Thoracic aorta (tissue), 2 donors: ENCODE measurements around the gene SZT2. TPM values are rescaled to one million over a fixed set of nuclear protein-coding genes. Genes with fewer than 3 reads are reported as not detected.

Experiments
- ATAC-seq: fragments of 150-250 bp; one replicate; pipeline ENCODE4 v1.8.0; 2017; ENCODE audit warnings: low read depth; ENCODE audit not compliant: insufficient number of reproducible peaks, low FRiP score
- DNase-seq: peaks from one replicate; pipeline ENCODE4 v3.0.0-alpha.2; 2020; ENCODE audit warnings: low spot score
- H3K27ac ChIP-seq, 2 donors: fragments of 200-600 bp; sonication (generic); 1 replicate in 1 of 2; 2 replicates in 1 of 2; pipeline ENCODE4 v1.5.1; 2016; ENCODE audit warnings: mild to moderate bottlenecking in 2 of 2, moderate library complexity in 2 of 2
- H3K27me3 ChIP-seq: fragments of 200-600 bp; sonication (generic); replicated peaks from 2 replicates; pipeline ENCODE4 v1.6.0; 2016; ENCODE audit warnings: mild to moderate bottlenecking; ENCODE audit not compliant: insufficient read depth
- H3K36me3 ChIP-seq: fragments of 200-600 bp; sonication (generic); one replicate; pipeline ENCODE4 v1.5.1; 2016
- H3K4me1 ChIP-seq, 2 donors: fragments of 200-600 bp; sonication (generic); 1 replicate in 1 of 2; 2 replicates in 1 of 2; pipeline versions ENCODE4 v1.5.1 to v1.6.0; 2016; ENCODE audit warnings: low read depth in 2 of 2, mild to moderate bottlenecking in 1 of 2; ENCODE audit not compliant: control insufficient read depth in 1 of 2
- H3K4me3 ChIP-seq: fragments of 200-600 bp; sonication (generic); 2 replicates; pipeline ENCODE4 v1.5.1; 2016; ENCODE audit warnings: mild to moderate bottlenecking
- H3K9me3 ChIP-seq: fragments of 200-600 bp; sonication (generic); 2 replicates; pipeline ENCODE4 v1.5.1; 2016
- CTCF ChIP-seq: fragments of 200-600 bp; sonication (generic); IDR thresholded peaks from one replicate; pipeline ENCODE4 v1.5.1; 2019; ENCODE audit warnings: antibody characterized with exemption
- total RNA-seq, 2 donors: library from RNA; depleted of rRNA; stranded (reverse); fragments of >200 nt; gene quantifications; one replicate each; pipeline versions ENCODE4 v1.1.0 to v1.2.3, GENCODE V29; 2016

Gene SZT2
- total RNA-seq, 2 donors from 2014 or later, result 50.0 to 65.3 TPM

GRCh38 chr1:43348343-43348808, 41.3 kb upstream of the SZT2 start:
- peak overlapping the region; percentile 83 for H3K4me3 ChIP-seq
- no peaks in the 10 kb centered on the region for H3K36me3 ChIP-seq
- ATAC-seq (peak; percentile 30), DNase-seq (no peak)
- TF ChIP-seq CTCF, result no peak
- H3K27me3 ChIP-seq, result no peaks in the 10 kb centered on the region
- no peaks in the 10 kb centered on the region for H3K9me3 ChIP-seq
- peak overlapping the region; percentile 81 to 87 for H3K27ac ChIP-seq
- H3K4me1 ChIP-seq, result peaks cover 0 to 24% of the 10 kb centered on the region in 2 donors

GRCh38 chr1:43348809-43349593, 40.7 kb upstream of the SZT2 start:
- ATAC-seq, result peak; percentile 58
- peak; percentile 34 for DNase-seq
- Histone ChIP-seq H3K4me1 (peaks cover 0 to 22% of the 10 kb centered on the region in 2 donors), H3K27ac (peak overlapping the region; percentile 81 to 87), H3K36me3 (no peaks in the 10 kb centered on the region), H3K4me3 (peak overlapping the region; percentile 83), H3K27me3 (no peaks in the 10 kb centered on the region), H3K9me3 (no peaks in the 10 kb centered on the region)
- no peak for TF ChIP-seq CTCF

GRCh38 chr1:43349594-43350306, 39.9 kb upstream of the SZT2 start:
- DNase-seq, result no peak
- Histone ChIP-seq H3K4me1 (peaks cover 0 to 18% of the 10 kb centered on the region in 2 donors), H3K27ac (peak overlapping the region; percentile 81 to 87), H3K27me3 (no peaks in the 10 kb centered on the region), H3K4me3 (peak overlapping the region; percentile 83), H3K9me3 (no peaks in the 10 kb centered on the region), H3K36me3 (no peaks in the 10 kb centered on the region)
- no peak for TF ChIP-seq CTCF
- peak; percentile 7 for ATAC-seq

GRCh38 chr1:43350976-43351375, 38.7 kb upstream of the SZT2 start:
- Histone ChIP-seq H3K4me3 (no peak overlapping the region), H3K9me3 (no peaks in the 10 kb centered on the region), H3K27ac (no peak overlapping the region), H3K4me1 (peaks cover 0 to 18% of the 10 kb centered on the region in 2 donors), H3K27me3 (no peaks in the 10 kb centered on the region), H3K36me3 (no peaks in the 10 kb centered on the region)
- TF ChIP-seq CTCF, result no peak
- DNase-seq, result no peak
- ATAC-seq, result no peak
